ENCODE results near the gene BET1L. TPM values are rescaled to one million over a fixed set of nuclear protein-coding genes. Genes with fewer than 3 reads are reported as not detected.

Gene BET1L
- total RNA-seq, 1 donor from 2014 or later, result 16.3 TPM

GRCh38 chr11:218815-219593, 11.8 kb upstream of the BET1L start:
- no peak for TF ChIP-seq CTCF (IDR thresholded peaks at IDR 0.05; ENCODE audit: insufficient read depth, low read length, severe bottlenecking)
- FAIRE-seq (no peak), DNase-seq (ENCODE audit: low read depth) (no peak)
- no peaks in the 10 kb centered on the region for H3K27me3 ChIP-seq (ENCODE audit: control insufficient read depth, insufficient read depth, low read length)
- H3K4me3 ChIP-seq (ENCODE audit: low read depth, low read length), result no peak overlapping the region
- peaks cover 4% of the 10 kb centered on the region for H3K36me3 ChIP-seq (ENCODE audit: control insufficient read depth, insufficient read depth, low read length)

DNA sequence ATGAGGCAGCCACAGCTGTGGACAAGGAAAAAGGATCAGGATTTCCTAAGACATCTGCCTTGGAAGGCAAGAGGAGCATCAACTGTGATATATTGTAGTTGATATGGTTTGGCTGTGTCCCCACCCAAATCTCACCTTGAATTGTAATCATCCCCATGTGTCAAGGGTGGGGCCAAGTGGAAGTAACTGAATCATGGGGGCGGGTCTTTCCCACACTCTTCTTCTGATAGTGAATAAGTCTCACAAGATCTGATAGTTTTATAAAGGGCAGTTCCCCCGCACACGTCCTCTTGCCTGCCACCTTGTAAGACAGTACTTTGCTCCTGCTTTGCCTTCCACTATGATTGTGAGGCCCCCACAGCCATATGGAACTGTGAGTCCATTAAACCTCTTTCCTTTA, 10.5 kb upstream of the BET1L start:
- FAIRE-seq (no peak), DNase-seq (ENCODE audit: low read depth) (peak; percentile 44)
- H3K4me3 ChIP-seq (ENCODE audit: low read depth, low read length), result no peak overlapping the region
- no peak for TF ChIP-seq CTCF (IDR thresholded peaks at IDR 0.05; ENCODE audit: insufficient read depth, low read length, severe bottlenecking)
- H3K36me3 ChIP-seq (ENCODE audit: control insufficient read depth, insufficient read depth, low read length), result peaks cover 11% of the 10 kb centered on the region
- H3K27me3 ChIP-seq (ENCODE audit: control insufficient read depth, insufficient read depth, low read length), result no peaks in the 10 kb centered on the region

DNA sequence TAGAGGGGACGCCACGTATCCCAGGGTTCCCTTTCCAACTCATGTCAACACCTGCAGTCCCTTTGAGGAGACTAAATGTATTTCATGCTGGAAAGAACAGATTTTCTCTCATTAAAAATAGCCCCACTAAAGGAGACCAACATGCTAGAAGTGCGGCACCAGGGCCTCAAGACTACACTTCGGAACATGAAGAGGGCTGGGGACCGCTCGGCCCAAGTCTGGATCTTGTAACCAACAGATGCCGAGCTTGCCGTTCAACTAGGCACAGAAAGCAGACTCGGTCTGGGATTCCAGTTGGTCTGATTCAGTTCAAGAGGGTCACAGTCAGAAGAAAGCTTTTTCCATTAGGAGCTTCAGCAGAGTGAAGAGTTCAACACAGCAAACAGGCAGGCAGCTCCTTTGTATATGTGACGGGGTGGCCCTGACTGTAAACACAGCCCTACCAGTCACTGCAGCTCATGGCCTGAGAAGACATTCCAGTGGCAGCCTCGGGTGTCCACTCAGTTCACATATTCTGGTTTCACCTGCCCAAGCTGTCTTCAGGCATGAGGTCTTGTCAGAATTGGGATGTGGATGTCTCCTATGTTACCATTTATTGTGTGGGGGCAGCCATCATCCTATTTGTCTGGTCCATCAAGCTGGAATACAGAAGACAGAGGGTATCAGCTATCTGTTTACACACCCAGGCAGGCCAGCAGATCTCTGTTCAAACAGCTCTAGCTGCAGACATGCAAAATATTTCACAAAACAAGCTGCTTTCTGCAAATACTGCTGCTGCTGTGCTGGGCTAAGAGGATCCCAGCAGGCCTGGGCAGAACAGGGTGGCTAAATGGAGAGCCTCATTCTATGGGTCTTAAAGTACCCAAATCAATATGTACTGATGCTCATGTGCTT, 9.1 kb upstream of the BET1L start:
- no peak for TF ChIP-seq CTCF (IDR thresholded peaks at IDR 0.05; ENCODE audit: insufficient read depth, low read length, severe bottlenecking)
- FAIRE-seq (no peak), DNase-seq (ENCODE audit: low read depth) (no peak)
- Histone ChIP-seq H3K36me3 (ENCODE audit: control insufficient read depth, insufficient read depth, low read length) (peaks cover 23% of the 10 kb centered on the region), H3K4me3 (ENCODE audit: low read depth, low read length) (no peak overlapping the region), H3K27me3 (ENCODE audit: control insufficient read depth, insufficient read depth, low read length) (no peaks in the 10 kb centered on the region)

GRCh38 chr11:215581-216037, 8.4 kb upstream of the BET1L start:
- peaks cover 29% of the 10 kb centered on the region for H3K36me3 ChIP-seq (ENCODE audit: control insufficient read depth, insufficient read depth, low read length)
- peak; percentile 3 for TF ChIP-seq CTCF (IDR thresholded peaks at IDR 0.05; ENCODE audit: insufficient read depth, low read length, severe bottlenecking)
- DNase-seq (ENCODE audit: low read depth), result no peak

GRCh38 chr11:214083-214482, 6.9 kb upstream of the BET1L start:
- H3K36me3 ChIP-seq (ENCODE audit: control insufficient read depth, insufficient read depth, low read length), result peaks cover 40% of the 10 kb centered on the region
- TF ChIP-seq CTCF (IDR thresholded peaks at IDR 0.05; ENCODE audit: insufficient read depth, low read length, severe bottlenecking), result no peak
- FAIRE-seq, result no peak

More at GRCh38 chr11:215581-216037, 8.4 kb upstream of the BET1L start:
- Histone ChIP-seq H3K4me3 (ENCODE audit: low read depth, low read length) (no peak overlapping the region), H3K27me3 (ENCODE audit: control insufficient read depth, insufficient read depth, low read length) (no peaks in the 10 kb centered on the region)
- no peak for FAIRE-seq

More at GRCh38 chr11:214083-214482, 6.9 kb upstream of the BET1L start:
- H3K27me3 ChIP-seq (ENCODE audit: control insufficient read depth, insufficient read depth, low read length), result no peaks in the 10 kb centered on the region
- DNase-seq (ENCODE audit: low read depth), result no peak
- H3K4me3 ChIP-seq (ENCODE audit: low read depth, low read length), result no peak overlapping the region

Measured in bronchial epithelial cell (primary cell).